Subcutaneous abdominal adipose tissue (tissue), 5 donors: Measurements from ENCODE around the gene ZNF740.

Experiments used
- H3K27ac ChIP-seq: one replicate; pipeline ENCODE4 v1.7.0; 2013; ENCODE audit warnings: low read depth, mild to moderate bottlenecking, inconsistent platforms, low read length, moderate library complexity
- H3K27me3 ChIP-seq, 5 donors: one replicate each; pipeline ENCODE4 v1.7.0; 2013; ENCODE audit warnings: low read length in 5 of 5, inconsistent platforms in 1 of 5; ENCODE audit not compliant: control insufficient read depth in 5 of 5, insufficient read depth in 4 of 5
- H3K36me3 ChIP-seq, 5 donors: one replicate each; pipeline ENCODE4 v1.7.0; 2013; ENCODE audit warnings: low read length in 5 of 5; ENCODE audit not compliant: control insufficient read depth in 5 of 5, insufficient read depth in 5 of 5
- H3K4me1 ChIP-seq, 5 donors: one replicate each; pipeline ENCODE4 v1.7.0; 2013; ENCODE audit warnings: low read length in 5 of 5, mild to moderate bottlenecking in 3 of 5, moderate library complexity in 1 of 5; ENCODE audit not compliant: control insufficient read depth in 5 of 5, insufficient read depth in 5 of 5
- H3K4me3 ChIP-seq, 5 donors: one replicate each; pipeline ENCODE4 v1.7.0; 2013; ENCODE audit warnings: low read length in 5 of 5, low read depth in 1 of 5
- H3K9ac ChIP-seq, 5 donors: one replicate each; pipeline ENCODE4 v1.7.0; 2013; ENCODE audit warnings: low read length in 5 of 5, mild to moderate bottlenecking in 4 of 5, moderate library complexity in 3 of 5
- H3K9me3 ChIP-seq, 5 donors: one replicate each; pipeline ENCODE4 v1.7.0; 2013; ENCODE audit warnings: low read length in 5 of 5; ENCODE audit not compliant: control insufficient read depth in 5 of 5
- donor health status: healthy.
- donor health status: healthy.
- donor health status: healthy.
- donor health status: healthy.
- donor health status: healthy.

The ZNF740 gene

DNA sequence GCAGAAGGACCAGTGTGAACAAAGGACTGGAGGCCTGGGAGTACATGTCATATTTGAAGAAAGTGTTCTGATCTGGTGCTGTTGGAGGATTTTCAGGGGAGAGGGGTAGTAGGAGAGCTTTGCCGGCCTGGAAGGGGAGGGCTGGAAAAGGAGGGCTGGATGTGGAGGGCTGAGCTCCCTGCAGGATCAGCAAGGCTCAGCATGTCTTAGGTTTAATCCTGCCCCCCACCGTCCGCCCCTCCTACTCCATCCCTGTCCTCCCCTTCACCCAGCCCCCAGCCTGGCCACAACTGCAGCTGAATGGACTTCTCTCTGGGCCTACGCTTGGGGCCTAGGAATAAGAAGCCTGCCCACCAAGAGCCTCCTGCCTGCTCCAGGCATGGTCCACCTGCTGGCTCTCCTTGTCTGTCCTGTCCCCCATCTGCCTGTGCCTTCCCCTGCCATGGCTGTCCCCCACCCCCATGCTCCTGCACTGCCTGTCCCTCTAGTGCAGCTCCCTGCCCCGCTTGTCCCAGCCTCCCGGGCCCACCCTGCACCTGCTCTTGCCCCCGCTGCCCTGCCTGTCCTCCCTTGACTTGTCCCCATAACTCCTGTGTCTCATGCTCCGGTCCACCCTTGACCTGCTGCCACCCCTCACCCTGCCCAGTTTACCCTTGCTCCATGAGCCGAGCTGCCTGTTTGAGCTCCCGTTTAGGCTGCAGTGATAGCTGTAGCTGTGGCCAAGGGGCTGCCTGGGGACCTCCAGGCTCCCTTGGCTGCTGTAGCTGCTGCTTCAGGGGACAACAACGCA lies 61.3 kb downstream of the ZNF740 start:
- Histone ChIP-seq H3K4me3 (no peak overlapping the region), H3K27me3 (peaks cover 0 to 7% (median 4%) of the 10 kb centered on the region in 5 donors), H3K9ac (no peak overlapping the region), H3K4me1 (peaks cover 0 to 8% (median 0%) of the 10 kb centered on the region in 5 donors), H3K27ac (no peak overlapping the region), H3K9me3 (no peaks in the 10 kb centered on the region), H3K36me3 (no peaks in the 10 kb centered on the region)

DNA sequence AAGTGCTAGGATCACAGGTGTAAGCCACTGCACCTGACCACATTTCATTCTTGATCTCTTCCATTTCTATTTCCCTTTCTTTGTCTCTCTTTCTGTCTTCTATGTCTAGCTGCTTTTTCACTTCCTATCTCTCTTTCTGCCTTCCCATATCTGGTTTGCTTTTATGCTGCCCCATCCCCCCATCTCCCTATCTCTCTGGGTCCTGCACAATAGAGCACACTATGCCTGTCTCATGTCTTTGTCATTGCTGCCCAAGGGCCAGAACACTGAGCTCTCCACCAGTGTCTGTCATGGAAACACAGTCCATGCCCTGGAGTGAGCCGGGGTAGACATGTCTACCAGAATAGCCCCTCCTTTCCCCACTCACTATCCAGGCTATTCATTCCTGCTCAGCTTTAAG lies 63.8 kb downstream of the ZNF740 start:
- H3K4me1 ChIP-seq: peaks cover 0 to 8% (median 0%) of the 10 kb centered on the region in 5 donors
- H3K9ac ChIP-seq: no peak overlapping the region
- H3K27me3 ChIP-seq: peaks cover 0 to 7% (median 4%) of the 10 kb centered on the region in 5 donors

More for the DNA sequence above, 63.8 kb downstream of the ZNF740 start:
- Histone ChIP-seq H3K9me3 (no peaks in the 10 kb centered on the region), H3K4me3 (no peak overlapping the region), H3K36me3 (no peaks in the 10 kb centered on the region), H3K27ac (no peak overlapping the region)
